Trophoblast cell (in vitro differentiated cells and primary cell): ENCODE results near the gene SELENOO.

Experiments used
- DNase-seq, 2 donors: peaks; one replicate each; pipeline ENCODE4 v3.0.0-alpha.2; 2016
- H2AFZ ChIP-seq: 2 replicates; pipeline ENCODE4 v1.6.1; 2013; ENCODE audit warnings: low read length, moderate library complexity, mild to moderate bottlenecking; ENCODE audit not compliant: insufficient read depth, poor library complexity
- H2AK5ac ChIP-seq: 2 replicates; pipeline ENCODE4 v1.6.1; 2013; ENCODE audit warnings: mild to moderate bottlenecking, low read length
- H2BK120ac ChIP-seq: 2 replicates; pipeline ENCODE4 v1.6.1; 2013; ENCODE audit warnings: low read length, mild to moderate bottlenecking, moderate library complexity; ENCODE audit not compliant: insufficient read depth, poor library complexity
- H2BK12ac ChIP-seq: 2 replicates; pipeline ENCODE4 v1.6.1; 2013; ENCODE audit warnings: mild to moderate bottlenecking, low read length, moderate library complexity
- H2BK5ac ChIP-seq: 2 replicates; pipeline ENCODE4 v1.6.1; 2013; ENCODE audit warnings: low read length, low read depth, moderate library complexity, mild to moderate bottlenecking; ENCODE audit not compliant: poor library complexity
- H3K14ac ChIP-seq: 2 replicates; pipeline ENCODE4 v1.6.1; 2013; ENCODE audit warnings: mild to moderate bottlenecking, low read length
- H3K18ac ChIP-seq: 2 replicates; pipeline ENCODE4 v1.6.1; 2013; ENCODE audit warnings: mild to moderate bottlenecking, low read length
- H3K23ac ChIP-seq: 2 replicates; pipeline ENCODE4 v1.6.1; 2013; ENCODE audit warnings: low read length
- H3K27ac ChIP-seq: 2 replicates; pipeline ENCODE4 v1.5.1; 2013; ENCODE audit warnings: low read depth, mild to moderate bottlenecking, inconsistent platforms, low read length, moderate library complexity
- H3K27me3 ChIP-seq: 2 replicates; pipeline ENCODE4 v1.6.1; 2013; ENCODE audit warnings: inconsistent platforms, mild to moderate bottlenecking, low read length, moderate library complexity; ENCODE audit not compliant: insufficient read depth
- H3K36me3 ChIP-seq, 2 experiments: 1 replicate in 1 of 2; 2 replicates in 1 of 2; pipeline ENCODE4 v1.6.1; 2013; ENCODE audit warnings: low read length in 2 of 2, mild to moderate bottlenecking in 2 of 2, moderate library complexity in 1 of 2; ENCODE audit not compliant: insufficient read depth in 2 of 2, control insufficient read depth in 1 of 2
- H3K4ac ChIP-seq: 2 replicates; pipeline ENCODE4 v1.6.1; 2013; ENCODE audit warnings: low read depth, mild to moderate bottlenecking, low read length, moderate library complexity
- H3K4me1 ChIP-seq, 2 experiments: 1 replicate in 1 of 2; 2 replicates in 1 of 2; pipeline ENCODE4 v1.6.1; 2013; ENCODE audit warnings: low read length in 2 of 2, mild to moderate bottlenecking in 2 of 2, moderate library complexity in 1 of 2; ENCODE audit not compliant: insufficient read depth in 2 of 2, control insufficient read depth in 1 of 2
- H3K4me2 ChIP-seq: 2 replicates; pipeline ENCODE4 v1.6.1; 2013; ENCODE audit warnings: inconsistent platforms, mild to moderate bottlenecking, low read length, moderate library complexity
- H3K4me3 ChIP-seq: 2 replicates; pipeline ENCODE4 v1.5.1; 2013; ENCODE audit warnings: mild to moderate bottlenecking, low read depth, low read length, inconsistent platforms
- H3K79me1 ChIP-seq: one replicate; pipeline ENCODE4 v1.6.1; 2013; ENCODE audit warnings: low read length
- H3K79me2 ChIP-seq: 2 replicates; pipeline ENCODE4 v1.6.1; 2013; ENCODE audit warnings: low read length, mild to moderate bottlenecking; ENCODE audit not compliant: control insufficient read depth, insufficient read depth, poor library complexity
- H3K9ac ChIP-seq: 2 replicates; pipeline ENCODE4 v1.6.1; 2013; ENCODE audit warnings: mild to moderate bottlenecking, low read length
- H3K9me3 ChIP-seq: 2 replicates; pipeline ENCODE4 v1.6.1; 2013; ENCODE audit warnings: low read depth, mild to moderate bottlenecking, control low read depth, inconsistent platforms, low read length; ENCODE audit not compliant: insufficient read depth
- H4K12ac ChIP-seq: 2 replicates; pipeline ENCODE4 v1.6.1; 2013; ENCODE audit warnings: low read depth, mild to moderate bottlenecking, low read length, moderate library complexity
- H4K8ac ChIP-seq: 2 replicates; pipeline ENCODE4 v1.6.1; 2013; ENCODE audit warnings: low read depth, mild to moderate bottlenecking, low read length, moderate library complexity
- H4K91ac ChIP-seq: one replicate; pipeline ENCODE4 v1.6.1; 2013; ENCODE audit warnings: low read depth, mild to moderate bottlenecking, low read length, moderate library complexity
- WGBS: extraction: QIAGEN DNeasy Blood & Tissue Kit; methylation state at CpG from one replicate; pipeline ENCODE4 v1.1.7; 2013; ENCODE audit warnings: missing lambda C conversion rate; ENCODE audit not compliant: insufficient read length, insufficient coverage; ENCODE audit errors: extremely low coverage; 5-methylcytosine and 5-hydroxymethylcytosine counted together

SELENOO gene

GRCh38 chr22:50196256-50196655, 4.6 kb upstream of the SELENOO start:
- no peak for DNase-seq
- no peak overlapping the region for H3K27ac ChIP-seq
- H2BK12ac ChIP-seq, result no peak overlapping the region
- no peak overlapping the region for H2AK5ac ChIP-seq
- H3K79me2 ChIP-seq, result peaks cover 6% of the 10 kb centered on the region
- H2AFZ ChIP-seq, result no peak overlapping the region
- no peak overlapping the region for H4K8ac ChIP-seq
- H3K9me3 ChIP-seq, result peaks cover 1% of the 10 kb centered on the region
- peaks cover 12 to 15% of the 10 kb centered on the region in 2 experiments for H3K4me1 ChIP-seq
- H3K4ac ChIP-seq, result no peak overlapping the region
- no peak overlapping the region for H4K12ac ChIP-seq
- no peak overlapping the region for H3K4me2 ChIP-seq
- WGBS, result no CpG with 5 or more reads among the region's 18 CpGs
- H3K4me3 ChIP-seq, result no peak overlapping the region
- H2BK120ac ChIP-seq, result no peak overlapping the region
- no peak overlapping the region for H3K9ac ChIP-seq
- H3K14ac ChIP-seq, result no peak overlapping the region
- no peak overlapping the region for H4K91ac ChIP-seq
- H2BK5ac ChIP-seq, result no peak overlapping the region
- H3K79me1 ChIP-seq, result peaks cover 5% of the 10 kb centered on the region
- no peaks in the 10 kb centered on the region for H3K27me3 ChIP-seq
- H3K36me3 ChIP-seq, result peaks cover 55 to 63% of the 10 kb centered on the region in 2 experiments
- H3K18ac ChIP-seq, result no peak overlapping the region
- no peak overlapping the region for H3K23ac ChIP-seq

GRCh38 chr22:50197000-50197800, 3.6 kb upstream of the SELENOO start:
- Histone ChIP-seq H3K4ac (no peak overlapping the region), H2BK5ac (no peak overlapping the region), H4K12ac (no peak overlapping the region), H3K18ac (no peak overlapping the region), H3K4me1 (peaks cover 8 to 12% of the 10 kb centered on the region in 2 experiments), H4K8ac (no peak overlapping the region), H2BK120ac (no peak overlapping the region), H4K91ac (no peak overlapping the region), H3K79me2 (peaks cover 11% of the 10 kb centered on the region), H2BK12ac (no peak overlapping the region), H2AFZ (no peak overlapping the region), H3K79me1 (peaks cover 8% of the 10 kb centered on the region), H3K4me3 (no peak overlapping the region), H3K36me3 (peaks cover 55 to 63% of the 10 kb centered on the region in 2 experiments), H2AK5ac (no peak overlapping the region), H3K9ac (no peak overlapping the region), H3K14ac (no peak overlapping the region), H3K4me2 (no peak overlapping the region), H3K9me3 (peaks cover 1% of the 10 kb centered on the region), H3K27me3 (no peaks in the 10 kb centered on the region), H3K23ac (no peak overlapping the region), H3K27ac (no peak overlapping the region)
- DNase-seq, result no peak
- WGBS, result no CpG with 5 or more reads among the region's 23 CpGs

GRCh38 chr22:50197856-50198623, 2.8 kb upstream of the SELENOO start:
- no peak overlapping the region for H2AFZ ChIP-seq
- H3K9me3 ChIP-seq, result peaks cover 1% of the 10 kb centered on the region
- no peak overlapping the region for H3K27ac ChIP-seq
- H3K4me3 ChIP-seq, result no peak overlapping the region
- no peak overlapping the region for H4K8ac ChIP-seq
- H2BK120ac ChIP-seq, result no peak overlapping the region
- no peak overlapping the region for H2BK12ac ChIP-seq
- WGBS, result no CpG with 5 or more reads among the region's 61 CpGs
- H2AK5ac ChIP-seq, result no peak overlapping the region
- peaks cover 8 to 13% of the 10 kb centered on the region in 2 experiments for H3K4me1 ChIP-seq
- peaks cover 8% of the 10 kb centered on the region for H3K79me1 ChIP-seq
- no peak overlapping the region for H3K9ac ChIP-seq
- peaks cover 10% of the 10 kb centered on the region for H3K79me2 ChIP-seq
- H3K4ac ChIP-seq, result no peak overlapping the region
- no peak overlapping the region for H3K14ac ChIP-seq
- no peak overlapping the region for H3K18ac ChIP-seq
- no peaks in the 10 kb centered on the region for H3K27me3 ChIP-seq
- no peak overlapping the region for H3K23ac ChIP-seq
- H4K91ac ChIP-seq, result no peak overlapping the region
- DNase-seq, result no peak
- no peak overlapping the region for H4K12ac ChIP-seq
- no peak overlapping the region for H2BK5ac ChIP-seq
- H3K36me3 ChIP-seq, result peaks cover 53 to 60% of the 10 kb centered on the region in 2 experiments
- H3K4me2 ChIP-seq, result no peak overlapping the region

GRCh38 chr22:50198624-50199017, 2.2 kb upstream of the SELENOO start:
- H2BK5ac ChIP-seq, result no peak overlapping the region
- no peak overlapping the region for H3K18ac ChIP-seq
- H3K27ac ChIP-seq, result no peak overlapping the region
- peaks cover 8 to 13% of the 10 kb centered on the region in 2 experiments for H3K4me1 ChIP-seq
- no peak overlapping the region for H2BK12ac ChIP-seq
- H3K4ac ChIP-seq, result no peak overlapping the region
- H2AFZ ChIP-seq, result no peak overlapping the region
- H3K9ac ChIP-seq, result no peak overlapping the region
- H3K79me2 ChIP-seq, result peaks cover 10% of the 10 kb centered on the region
- no peak overlapping the region for H4K91ac ChIP-seq
- H2BK120ac ChIP-seq, result no peak overlapping the region
- no peak for DNase-seq
- peaks cover 47 to 54% of the 10 kb centered on the region in 2 experiments for H3K36me3 ChIP-seq
- WGBS, result no CpG with 5 or more reads among the region's 16 CpGs
- no peaks in the 10 kb centered on the region for H3K27me3 ChIP-seq
- no peak overlapping the region for H3K14ac ChIP-seq
- no peak overlapping the region for H4K12ac ChIP-seq
- H2AK5ac ChIP-seq, result no peak overlapping the region
- H3K9me3 ChIP-seq, result peaks cover 1% of the 10 kb centered on the region
- no peak overlapping the region for H3K4me2 ChIP-seq
- H3K4me3 ChIP-seq, result no peak overlapping the region
- peaks cover 8% of the 10 kb centered on the region for H3K79me1 ChIP-seq
- no peak overlapping the region for H4K8ac ChIP-seq
- H3K23ac ChIP-seq, result no peak overlapping the region
